HepG2 (cell line): Measurements from ENCODE around the gene ITGA7. TPM values are rescaled to one million over a fixed set of nuclear protein-coding genes. Genes with fewer than 3 reads are reported as not detected.

Source experiments
- ATAC-seq: fragments of 200-7000 bp; cut with Tn5 transposase; 3 replicates; pipeline ENCODE4 v1.9.1; 2020; ENCODE audit warnings: mild to moderate bottlenecking, moderate library complexity
- BruUV-seq: library from RNA; stranded (reverse); fragments of 400-500 nt; replicated peaks from 2 replicates; lab custom pipeline; 2021; lab: Mats Ljungman, UMichigan
- CTCF ChIA-PET: fragments of 300-600 bp; formaldehyde crosslinking; extraction: SDS; loops from one replicate; lab custom pipeline; 2021; ENCODE audit warnings: low total read pairs, inconsistent platforms, low intra/inter-chr PET ratio; lab: Yijun Ruan, JAX
- POLR2A ChIA-PET: fragments of 350-600 bp; sonication (Branson Sonifier 250); formaldehyde crosslinking; loops from one replicate; lab custom pipeline; 2020; ENCODE audit warnings: antibody characterized with exemption, inconsistent platforms; lab: Yijun Ruan, JAX
- DNase-seq: peaks from one replicate; pipeline ENCODE4 v3.0.0-alpha.2; 2015; ENCODE audit warnings: low spot score
- FAIRE-seq: peaks from 3 replicates; lab custom pipeline; 2011; peaks lifted over from hg19 to GRCh38; lab: Jason Lieb, UNC
- H2AFZ ChIP-seq: one replicate; pipeline ENCODE4 v1.6.1; 2011; ENCODE audit warnings: low read length, inconsistent platforms
- H3K27ac ChIP-seq: fragments of 300-600 bp; 3 replicates; pipeline ENCODE4 v1.8.0; 2011; ENCODE audit warnings: mixed run types, mild to moderate bottlenecking, mixed read lengths, low read length, inconsistent platforms; ENCODE audit not compliant: insufficient read depth; ENCODE audit errors: extremely low read length
- H3K27me3 ChIP-seq, 2 experiments: fragments of 200-600 bp in 1 of 2; 2 replicates in 1 of 2; 3 replicates in 1 of 2; pipeline versions ENCODE4 v1.6.0 to v1.8.0; 2011; ENCODE audit warnings: low read length in 2 of 2, mild to moderate bottlenecking in 2 of 2, moderate library complexity in 2 of 2, inconsistent platforms in 1 of 2; ENCODE audit not compliant: insufficient read depth in 2 of 2, control insufficient read depth in 1 of 2
- H3K36me3 ChIP-seq, 2 experiments: fragments of 200-600 bp in 1 of 2; replicated peaks in 1 of 2; 2 replicates in 1 of 2; 3 replicates in 1 of 2; pipeline versions ENCODE4 v1.5.1 to v1.8.0; 2011; ENCODE audit warnings: low read length in 2 of 2, inconsistent platforms in 1 of 2; ENCODE audit not compliant: insufficient read depth in 2 of 2, control insufficient read depth in 1 of 2
- H3K4me1 ChIP-seq: 2 replicates; pipeline ENCODE4 v1.5.1; 2012; ENCODE audit warnings: low read length, inconsistent platforms; ENCODE audit not compliant: insufficient read depth
- H3K4me2 ChIP-seq: 2 replicates; pipeline ENCODE4 v1.6.0; 2011; ENCODE audit warnings: low read depth, low read length, inconsistent platforms
- H3K4me3 ChIP-seq, 3 experiments: fragments of 200-600 bp in 1 of 3; sonication (generic), shearing (Covaris generic) in 1 of 3; replicated peaks in 1 of 3; 2 replicates each; pipeline ENCODE4 v1.5.1; 2011 to 2016; ENCODE audit warnings: low read length in 3 of 3, inconsistent platforms in 2 of 3, low read depth in 2 of 3, mild to moderate bottlenecking in 2 of 3, control low read depth in 1 of 3, mixed read lengths in 1 of 3; ENCODE audit not compliant: insufficient read depth in 1 of 3
- H3K79me2 ChIP-seq: one replicate; pipeline ENCODE4 v1.6.1; 2011; ENCODE audit warnings: low read length, inconsistent platforms; ENCODE audit not compliant: insufficient read depth
- H3K9ac ChIP-seq: 2 replicates; pipeline ENCODE4 v1.6.0; 2011; ENCODE audit warnings: mild to moderate bottlenecking, low read depth, low read length, inconsistent platforms; ENCODE audit not compliant: insufficient read depth
- H3K9me3 ChIP-seq: 2 replicates; pipeline ENCODE4 v1.5.1; 2012; ENCODE audit warnings: mild to moderate bottlenecking, low read length
- H4K20me1 ChIP-seq: 2 replicates; pipeline ENCODE4 v1.6.0; 2011; ENCODE audit warnings: inconsistent platforms, mild to moderate bottlenecking, low read length, moderate library complexity; ENCODE audit not compliant: insufficient read depth
- BRD4 ChIP-seq: sonication (generic); formaldehyde crosslinking; IDR thresholded peaks from 2 replicates; pipeline ENCODE4 v1.4.0; 2020; ENCODE audit warnings: missing genetic modification reagents
- CEBPB ChIP-seq: IDR thresholded peaks from 2 replicates; pipeline ENCODE4 v1.6.1; 2011; ENCODE audit warnings: low read depth, low read length, improper control_type of control experiment, borderline replicate concordance
- CERS6 ChIP-seq: sonication (generic); formaldehyde crosslinking; IDR thresholded peaks from 2 replicates; pipeline ENCODE4 v1.5.0; 2020; ENCODE audit warnings: missing genetic modification reagents
- GMEB1 ChIP-seq: sonication (generic); formaldehyde crosslinking; IDR thresholded peaks from 2 replicates; pipeline ENCODE4 v1.5.1; 2020; ENCODE audit warnings: missing genetic modification reagents, mild to moderate bottlenecking, borderline replicate concordance
- MXD3 ChIP-seq: IDR thresholded peaks from 2 replicates; pipeline ENCODE4 v1.6.1; 2016; ENCODE audit warnings: mild to moderate bottlenecking, missing biosample characterization, missing genetic modification reagents
- TIGD3 ChIP-seq: sonication (generic); formaldehyde crosslinking; IDR thresholded peaks from 2 replicates; pipeline ENCODE4 v1.5.1; 2020; ENCODE audit warnings: mild to moderate bottlenecking, missing genetic modification reagents, borderline replicate concordance
- XRCC5 ChIP-seq: fragments of 200-400 bp; formaldehyde crosslinking; optimal IDR thresholded peaks from 2 replicates; pipeline ENCODE3; 2017; ENCODE audit warnings: mild to moderate bottlenecking, low read length
- ZFX ChIP-seq: sonication (generic); formaldehyde crosslinking; IDR thresholded peaks from 2 replicates; pipeline ENCODE4 v1.4.0; 2020; ENCODE audit warnings: mild to moderate bottlenecking, low read depth, missing genetic modification reagents, moderate library complexity
- ZNF33A ChIP-seq: sonication (generic); formaldehyde crosslinking; IDR thresholded peaks from 2 replicates; pipeline ENCODE4 v1.5.1; 2020; ENCODE audit warnings: missing genetic modification reagents, mild to moderate bottlenecking, moderate library complexity, borderline replicate concordance
- ZNF564 ChIP-seq: sonication (generic); formaldehyde crosslinking; IDR thresholded peaks from 2 replicates; pipeline ENCODE4 v1.8.1; 2023; ENCODE audit warnings: mild to moderate bottlenecking, missing genetic modification reagents
- WGBS: methylation state at CpG from one replicate; pipeline ENCODE4 v1.1.6; 2017; ENCODE audit warnings: low lambda C conversion rate; 5-methylcytosine and 5-hydroxymethylcytosine counted together
- in situ Hi-C: cut with HindIII; loops from 2 replicates; pipeline ENCODE4 v1.10.0; 2017; ENCODE audit warnings: low pct_unique_long_range_greater_than_20kb; ENCODE audit not compliant: extremely low pct_ligation_motif_present
- intact Hi-C: fragments of 100-400 bp; cut with micrococcal nuclease; formaldehyde crosslinking; loops from one replicate; pipeline ENCODE4 v1.10.0; 2022; ENCODE audit not compliant: unreplicated experiment
- polyA plus RNA-seq, 8 experiments: library from polyadenylated mRNA; depleted of rRNA in 3 of 8; stranded (reverse) in 7 of 8; unstranded in 1 of 8; fragments of >200 nt; fragmentation: Illumina TruSeq in 4 of 8; extraction: Trizol in 4 of 8; gene quantifications; 2 replicates each; pipeline versions ENCODE4 v1.2.1 to v1.2.3, GENCODE V29; 2011 to 2016; ENCODE audit warnings: low read depth in 4 of 8, missing spikeins in 1 of 8, mixed read lengths in 1 of 8; ENCODE audit not compliant: insufficient read depth in 1 of 8
- total RNA-seq, 5 experiments: library from RNA; depleted of rRNA; stranded (reverse); fragments of >200 nt; fragmentation: Illumina TruSeq; extraction: Trizol; gene quantifications; 2 replicates each; pipeline ENCODE4 v1.2.3, GENCODE V29; 2016; ENCODE audit warnings: low read depth in 1 of 5

ITGA7 gene
- total and polyA plus RNA-seq, 2 of the 13 experiments (the other 11 are each of a cell fraction or from before 2014, with no cell fraction given): 0.65 to 0.75 TPM

GRCh38 chr12:55703288-55703687, 4.4 kb downstream of the ITGA7 start:
- intact Hi-C loops: no loop called here
- no peaks in the 10 kb centered on the region for H4K20me1 ChIP-seq
- 29% methylated on average over 2 of the region's 2 CpGs for WGBS
- no peaks in the 10 kb centered on the region for H3K36me3 ChIP-seq
- CTCF ChIA-PET: no interaction called here
- ATAC-seq (no peak), FAIRE-seq (no peak), DNase-seq (no peak)
- H3K4me3 ChIP-seq: no peak overlapping the region; a peak in 1 of 6 replicates
- H3K27ac ChIP-seq: no peak overlapping the region
- peaks cover 8 to 39% of the 10 kb centered on the region in 2 experiments; a peak in 4 of 5 replicates for H3K27me3 ChIP-seq
- POLR2A ChIA-PET: interaction anchor here (1.2 kb wide), 1 partner anchor 22 kb away, joined by 3 read pairs; a partner anchor contains a TSS
- no peaks in the 10 kb centered on the region for H3K9me3 ChIP-seq
- H3K4me1 ChIP-seq: peaks cover 89% of the 10 kb centered on the region
- TF ChIP-seq CEBPB (no peak), ZNF33A (no peak)
- in situ Hi-C loops: no loop called here
- BruUV-seq: no TSS peak
- H2AFZ ChIP-seq: no peak overlapping the region
- H3K79me2 ChIP-seq: no peaks in the 10 kb centered on the region
- H3K9ac ChIP-seq: no peak overlapping the region
- peak overlapping the region; percentile 48; the same call in 1 of the 2 replicates for H3K4me2 ChIP-seq

GRCh38 chr12:55702861-55703260, 4.8 kb downstream of the ITGA7 start:
- no peak for DNase-seq
- no TSS peak for BruUV-seq
- no peak for FAIRE-seq
- 0 out of 2 replicates have a peak, but pooled peaks have one; percentile 26 for TF ChIP-seq ZFX
- TF ChIP-seq ZNF564 (CRISPR knock-in tag): no peak
- peak; percentile 15 for TF ChIP-seq XRCC5
- no peak for TF ChIP-seq CERS6 (CRISPR knock-in tag)
- no peak for TF ChIP-seq TIGD3 (CRISPR knock-in tag)
- TF ChIP-seq GMEB1 (CRISPR knock-in tag): no peak
- no peak for TF ChIP-seq MXD3
- TF ChIP-seq BRD4 (CRISPR knock-in tag): no peak

More at GRCh38 chr12:55702861-55703260, 4.8 kb downstream of the ITGA7 start:
- Histone ChIP-seq H3K4me3 (peak overlapping the region in 1 of 3 experiments; percentile 17; a peak in 1 of 6 replicates), H4K20me1 (no peaks in the 10 kb centered on the region), H3K4me2 (peak overlapping the region; percentile 48), H3K27ac (no peak overlapping the region), H3K27me3 (peaks cover 8 to 35% of the 10 kb centered on the region in 2 experiments; a peak in 4 of 5 replicates), H2AFZ (no peak overlapping the region), H3K79me2 (no peaks in the 10 kb centered on the region), H3K9me3 (no peaks in the 10 kb centered on the region), H3K4me1 (peaks cover 85% of the 10 kb centered on the region), H3K9ac (no peak overlapping the region), H3K36me3 (no peaks in the 10 kb centered on the region)
- ATAC-seq: peak; percentile 64
- intact Hi-C loops: no loop called here
- CTCF ChIA-PET: no interaction called here
- WGBS: 3% methylated on average over 7 of the region's 8 CpGs
- in situ Hi-C loops: no loop called here
- POLR2A ChIA-PET: interaction anchor here (1.2 kb wide), 1 partner anchor 21 kb away, joined by 3 read pairs; a partner anchor contains a TSS
